Caco-2 (cell line): Measurements from ENCODE around the gene CORO7. TPM values are rescaled to one million over a fixed set of nuclear protein-coding genes. Genes with fewer than 3 reads are reported as not detected.

ENCODE experiments used
- BruUV-seq: library from RNA; stranded (reverse); fragments of 400-500 nt; replicated peaks from 2 replicates; lab custom pipeline; 2021; lab: Mats Ljungman, UMichigan
- CTCF ChIA-PET: fragments of 300-600 bp; sonication (Branson Sonifier 250); formaldehyde crosslinking; loops from one replicate; lab custom pipeline; 2022; ENCODE audit warnings: antibody characterized with exemption; lab: Charles Lee
- POLR2A ChIA-PET: fragments of 300-600 bp; sonication (Branson Sonifier 250); formaldehyde crosslinking; loops from one replicate; lab custom pipeline; 2022; ENCODE audit warnings: antibody characterized with exemption; lab: Charles Lee
- DNase-seq, 2 experiments: peaks; one replicate each; pipeline versions ENCODE4 v3.0.0 to v3.0.0-alpha.2; 2020 to 2022
- H3K27me3 ChIP-seq: replicated peaks from 2 replicates; pipeline ENCODE4 v1.6.0; 2011; ENCODE audit warnings: low read length; ENCODE audit not compliant: control insufficient read depth, insufficient read depth
- H3K36me3 ChIP-seq: 2 replicates; pipeline ENCODE4 v1.5.1; 2011; ENCODE audit warnings: low read length; ENCODE audit not compliant: control insufficient read depth, insufficient read depth
- H3K4me1 ChIP-seq: fragments of 250-450 bp; sonication (Bioruptor Pico); 2 replicates; pipeline ENCODE4 v1.5.1; 2020; ENCODE audit warnings: mild to moderate bottlenecking
- H3K4me3 ChIP-seq: 2 replicates; pipeline ENCODE4 v1.5.1; 2011; ENCODE audit warnings: low read depth, mild to moderate bottlenecking, control low read depth, low read length
- H3K9me3 ChIP-seq: fragments of 250-450 bp; sonication (Bioruptor Pico); 2 replicates; pipeline ENCODE4 v1.5.1; 2020; ENCODE audit warnings: mild to moderate bottlenecking, moderate library complexity
- H3K27ac Mint-ChIP-seq: one replicate; pipeline ENCODE4 v1.8.0; 2022; ENCODE audit warnings: mixed read lengths; ENCODE audit not compliant: unreplicated experiment
- H3K27me3 Mint-ChIP-seq: one replicate; pipeline ENCODE4 v1.8.0; 2022; ENCODE audit warnings: mixed read lengths; ENCODE audit not compliant: insufficient read depth, unreplicated experiment
- H3K36me3 Mint-ChIP-seq: one replicate; pipeline ENCODE4 v1.8.0; 2022; ENCODE audit warnings: mild to moderate bottlenecking, mixed read lengths; ENCODE audit not compliant: insufficient read depth, unreplicated experiment
- H3K4me1 Mint-ChIP-seq: one replicate; pipeline ENCODE4 v1.8.0; 2022; ENCODE audit warnings: low read depth, mixed read lengths; ENCODE audit not compliant: unreplicated experiment
- H3K4me3 Mint-ChIP-seq: one replicate; pipeline ENCODE4 v1.8.0; 2022; ENCODE audit warnings: mild to moderate bottlenecking, moderate library complexity, mixed read lengths; ENCODE audit not compliant: unreplicated experiment
- H3K9me3 Mint-ChIP-seq: one replicate; pipeline ENCODE4 v1.8.0; 2022; ENCODE audit warnings: mixed read lengths; ENCODE audit not compliant: unreplicated experiment
- intact Hi-C: fragments of 100-400 bp; cut with micrococcal nuclease; formaldehyde crosslinking; loops from one replicate; pipeline ENCODE4 v1.10.0; 2022; ENCODE audit not compliant: unreplicated experiment
- total RNA-seq: library from RNA; stranded (reverse); gene quantifications from 2 replicates; pipeline ENCODE4 v1.2.3, GENCODE V29; 2022
- TF ChIP-seq, protein P1 (sequence below), 2 experiments: fragments of 200-600 bp in 1 of 2; IDR thresholded peaks; 1 replicate in 1 of 2; 2 replicates in 1 of 2; pipeline versions ENCODE4 v1.5.1 to v1.8.0; 2011 to 2022; ENCODE audit warnings: antibody characterized with exemption in 1 of 2, control low read depth in 1 of 2, inconsistent platforms in 1 of 2, low read depth in 1 of 2, low read length in 1 of 2, mild to moderate bottlenecking in 1 of 2, moderate library complexity in 1 of 2; ENCODE audit not compliant: insufficient read depth in 1 of 2, severe bottlenecking in 1 of 2, unreplicated experiment in 1 of 2

CORO7 gene
- total RNA-seq, 1 experiment from 2014 or later = 23.1 TPM

DNA sequence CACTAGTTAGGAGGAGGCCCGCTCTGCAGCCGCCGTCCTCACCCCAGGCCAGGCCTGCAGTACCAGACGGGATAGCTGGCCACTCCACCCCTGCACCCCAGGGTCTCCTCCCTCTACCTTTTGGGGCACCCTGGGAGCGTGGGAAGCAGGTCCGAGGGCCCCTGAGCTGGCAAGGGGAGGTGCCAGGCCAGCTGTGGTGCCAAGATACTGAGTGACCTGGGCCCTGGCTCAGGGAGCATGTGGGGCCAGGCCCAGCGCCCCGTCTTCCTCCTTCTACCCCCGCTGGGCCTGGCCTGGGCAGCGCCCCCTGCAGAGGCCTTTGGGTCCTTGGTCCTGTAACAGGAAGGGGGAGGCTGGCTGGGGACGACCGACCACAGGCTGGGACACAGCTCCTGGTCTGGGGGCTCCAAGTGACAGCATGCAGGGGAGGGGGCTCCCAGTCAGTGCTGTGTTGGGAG lies 78.2 kb downstream of the CORO7 start:
- H3K27ac Mint-ChIP-seq = no peak overlapping the region
- intact Hi-C loops = no loop called here

DNA sequence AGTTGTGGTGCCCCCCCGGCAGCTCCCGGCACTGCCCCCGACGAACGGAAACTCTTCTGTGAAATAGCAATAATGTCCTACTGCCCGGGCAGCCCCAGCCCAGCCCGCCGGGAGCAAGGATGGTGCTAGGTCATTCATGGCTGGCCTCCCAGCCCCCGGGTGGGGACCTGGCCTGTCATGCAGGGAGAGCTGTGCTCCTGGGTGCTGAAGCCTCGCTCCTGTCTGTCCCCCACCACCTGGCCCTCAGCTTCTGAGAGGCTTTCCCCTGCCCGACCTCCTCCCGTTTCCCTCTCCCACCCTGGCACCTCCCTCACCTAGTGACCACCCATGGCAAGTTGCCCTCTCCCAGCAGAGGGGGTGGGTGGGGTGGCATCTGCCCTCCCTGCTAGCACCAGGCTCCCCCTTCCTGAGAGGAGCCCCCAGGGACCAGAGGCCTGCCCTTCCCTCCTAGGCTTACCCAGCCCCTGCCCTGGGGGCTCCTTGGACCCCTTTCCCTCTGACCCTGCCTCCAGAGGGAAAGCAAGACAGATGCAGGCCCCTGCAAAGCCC lies 78.8 kb downstream of the CORO7 start:
- CTCF ChIA-PET = no interaction called here
- H3K36me3 Mint-ChIP-seq = peaks cover 39% of the 10 kb centered on the region
- intact Hi-C loops = no loop called here

More for the DNA sequence above, 78.2 kb downstream of the CORO7 start:
- no peaks in the 10 kb centered on the region for H3K9me3 ChIP-seq
- Mint-ChIP-seq H3K9me3 (no peaks in the 10 kb centered on the region), H3K4me1 (no peaks in the 10 kb centered on the region), H3K27me3 (no peaks in the 10 kb centered on the region), H3K4me3 (no peak overlapping the region), H3K36me3 (peaks cover 39% of the 10 kb centered on the region)
- H3K4me1 ChIP-seq = no peaks in the 10 kb centered on the region
- no peak overlapping the region for H3K4me3 ChIP-seq
- peaks cover 1% of the 10 kb centered on the region; the same call in 1 of the 2 replicates for H3K36me3 ChIP-seq
- no peak for DNase-seq
- POLR2A ChIA-PET = no interaction called here
- no peaks in the 10 kb centered on the region for H3K27me3 ChIP-seq
- CTCF ChIA-PET = no interaction called here
- BruUV-seq = no TSS peak
- TF ChIP-seq, protein P1, sequence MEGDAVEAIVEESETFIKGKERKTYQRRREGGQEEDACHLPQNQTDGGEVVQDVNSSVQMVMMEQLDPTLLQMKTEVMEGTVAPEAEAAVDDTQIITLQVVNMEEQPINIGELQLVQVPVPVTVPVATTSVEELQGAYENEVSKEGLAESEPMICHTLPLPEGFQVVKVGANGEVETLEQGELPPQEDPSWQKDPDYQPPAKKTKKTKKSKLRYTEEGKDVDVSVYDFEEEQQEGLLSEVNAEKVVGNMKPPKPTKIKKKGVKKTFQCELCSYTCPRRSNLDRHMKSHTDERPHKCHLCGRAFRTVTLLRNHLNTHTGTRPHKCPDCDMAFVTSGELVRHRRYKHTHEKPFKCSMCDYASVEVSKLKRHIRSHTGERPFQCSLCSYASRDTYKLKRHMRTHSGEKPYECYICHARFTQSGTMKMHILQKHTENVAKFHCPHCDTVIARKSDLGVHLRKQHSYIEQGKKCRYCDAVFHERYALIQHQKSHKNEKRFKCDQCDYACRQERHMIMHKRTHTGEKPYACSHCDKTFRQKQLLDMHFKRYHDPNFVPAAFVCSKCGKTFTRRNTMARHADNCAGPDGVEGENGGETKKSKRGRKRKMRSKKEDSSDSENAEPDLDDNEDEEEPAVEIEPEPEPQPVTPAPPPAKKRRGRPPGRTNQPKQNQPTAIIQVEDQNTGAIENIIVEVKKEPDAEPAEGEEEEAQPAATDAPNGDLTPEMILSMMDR (IDR thresholded peaks at IDR 0.05; ENCODE audit: insufficient read depth in 1 of 2, low read depth in 1 of 2, low read length in 1 of 2, severe bottlenecking in 1 of 2, unreplicated experiment in 1 of 2) = no peak

DNA sequence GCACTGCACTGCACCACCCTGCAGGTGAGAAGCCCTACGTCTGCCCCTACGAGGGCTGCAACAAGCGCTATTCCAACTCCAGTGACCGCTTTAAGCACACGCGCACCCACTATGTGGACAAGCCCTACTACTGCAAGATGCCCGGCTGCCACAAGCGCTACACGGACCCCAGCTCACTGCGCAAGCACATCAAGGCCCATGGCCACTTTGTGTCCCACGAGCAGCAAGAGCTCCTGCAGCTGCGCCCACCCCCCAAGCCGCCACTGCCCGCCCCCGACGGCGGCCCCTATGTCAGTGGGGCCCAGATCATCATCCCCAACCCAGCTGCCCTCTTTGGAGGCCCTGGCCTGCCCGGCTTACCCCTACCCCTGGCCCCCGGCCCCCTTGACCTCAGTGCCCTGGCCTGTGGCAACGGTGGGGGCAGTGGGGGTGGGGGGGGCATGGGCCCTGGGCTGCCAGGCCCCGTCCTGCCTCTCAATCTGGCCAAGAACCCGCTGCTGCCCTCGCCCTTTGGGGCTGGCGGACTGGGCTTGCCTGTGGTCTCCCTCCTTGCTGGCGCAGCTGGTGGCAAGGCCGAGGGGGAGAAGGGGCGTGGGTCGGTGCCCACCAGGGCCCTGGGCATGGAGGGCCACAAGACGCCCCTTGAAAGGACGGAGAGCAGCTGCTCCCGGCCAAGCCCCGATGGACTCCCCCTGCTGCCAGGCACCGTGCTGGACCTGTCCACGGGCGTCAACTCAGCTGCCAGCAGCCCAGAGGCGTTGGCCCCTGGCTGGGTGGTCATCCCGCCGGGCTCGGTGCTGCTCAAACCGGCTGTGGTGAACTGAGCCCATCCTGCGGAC lies 79.5 kb downstream of the CORO7 start:
- no peaks in the 10 kb centered on the region for H3K27me3 Mint-ChIP-seq
- no peak for DNase-seq
- no peak overlapping the region for H3K27ac Mint-ChIP-seq
- CTCF ChIA-PET = no interaction called here
- POLR2A ChIA-PET = no interaction called here
- H3K4me3 Mint-ChIP-seq = no peak overlapping the region
- no peaks in the 10 kb centered on the region for H3K4me1 ChIP-seq
- no peaks in the 10 kb centered on the region for H3K4me1 Mint-ChIP-seq
- BruUV-seq = no TSS peak
- intact Hi-C loops = no loop called here
- peaks cover 39% of the 10 kb centered on the region for H3K36me3 Mint-ChIP-seq
- TF ChIP-seq, protein P1 (IDR thresholded peaks at IDR 0.05; ENCODE audit: insufficient read depth in 1 of 2, low read depth in 1 of 2, low read length in 1 of 2, severe bottlenecking in 1 of 2, unreplicated experiment in 1 of 2) = no peak
- no peaks in the 10 kb centered on the region for H3K9me3 Mint-ChIP-seq
- no peak overlapping the region for H3K4me3 ChIP-seq
- peaks cover 1% of the 10 kb centered on the region; the same call in 1 of the 2 replicates for H3K36me3 ChIP-seq
- no peaks in the 10 kb centered on the region for H3K9me3 ChIP-seq
- H3K27me3 ChIP-seq = no peaks in the 10 kb centered on the region

More for the DNA sequence above, 78.8 kb downstream of the CORO7 start:
- no peak overlapping the region for H3K4me3 Mint-ChIP-seq
- TF ChIP-seq, protein P1 (IDR thresholded peaks at IDR 0.05; ENCODE audit: insufficient read depth in 1 of 2, low read depth in 1 of 2, low read length in 1 of 2, severe bottlenecking in 1 of 2, unreplicated experiment in 1 of 2) = no peak
- DNase-seq = no peak
- H3K27ac Mint-ChIP-seq = no peak overlapping the region
- POLR2A ChIA-PET = no interaction called here
- Histone ChIP-seq H3K36me3 (peaks cover 1% of the 10 kb centered on the region; the same call in 1 of the 2 replicates), H3K27me3 (no peaks in the 10 kb centered on the region), H3K4me3 (no peak overlapping the region), H3K4me1 (no peaks in the 10 kb centered on the region), H3K9me3 (no peaks in the 10 kb centered on the region)
- H3K9me3 Mint-ChIP-seq = no peaks in the 10 kb centered on the region
- H3K4me1 Mint-ChIP-seq = no peaks in the 10 kb centered on the region
- BruUV-seq = no TSS peak
- no peaks in the 10 kb centered on the region for H3K27me3 Mint-ChIP-seq
